GM04503 (cell line): ENCODE results near the gene ELP6.
"Not testable (repeated sequence)": the region's sequence is repeated elsewhere in the genome, so short reads cannot be mapped to it uniquely, and the experiment has no call there.

Experiments
- DNase-seq: peaks from one replicate; pipeline ENCODE4 v3.0.0-alpha.2; 2012; ENCODE audit warnings: low read depth

Gene ELP6

DNA sequence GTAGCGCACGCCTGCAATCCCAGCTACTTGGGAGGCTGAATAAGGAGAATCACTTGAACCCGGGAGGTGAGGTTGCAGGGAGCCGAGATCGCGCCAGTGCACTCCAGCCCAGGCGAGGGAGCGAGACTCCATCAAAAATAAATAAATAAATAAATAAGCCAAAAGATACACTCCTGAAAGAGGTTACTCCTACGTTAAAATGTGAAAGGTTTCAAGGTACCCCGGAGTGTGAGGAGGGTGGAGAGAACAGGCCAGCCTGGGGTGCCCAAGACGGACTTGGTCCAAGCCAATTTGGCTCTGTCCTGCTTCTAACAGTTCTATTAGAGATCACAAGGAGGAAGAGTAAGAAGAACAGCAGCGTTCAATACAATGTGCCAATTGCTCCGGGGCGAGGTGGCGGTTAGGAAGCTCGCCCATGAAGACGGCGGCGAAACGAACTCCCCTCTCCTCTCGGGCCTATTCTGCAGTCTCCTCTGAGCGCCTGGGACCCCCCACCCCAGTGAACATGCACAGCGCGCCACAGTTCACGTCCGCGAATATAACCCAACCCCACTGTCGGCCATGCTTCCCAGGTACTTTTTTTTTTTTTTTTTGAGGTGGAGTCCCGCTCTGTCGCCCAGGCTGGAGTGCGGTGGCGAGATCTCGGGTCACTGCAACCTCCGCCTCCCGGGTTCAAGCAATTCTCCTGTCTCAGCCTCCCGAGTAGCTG, 942 bp downstream of the ELP6 start:
- DNase-seq: no peak

DNA sequence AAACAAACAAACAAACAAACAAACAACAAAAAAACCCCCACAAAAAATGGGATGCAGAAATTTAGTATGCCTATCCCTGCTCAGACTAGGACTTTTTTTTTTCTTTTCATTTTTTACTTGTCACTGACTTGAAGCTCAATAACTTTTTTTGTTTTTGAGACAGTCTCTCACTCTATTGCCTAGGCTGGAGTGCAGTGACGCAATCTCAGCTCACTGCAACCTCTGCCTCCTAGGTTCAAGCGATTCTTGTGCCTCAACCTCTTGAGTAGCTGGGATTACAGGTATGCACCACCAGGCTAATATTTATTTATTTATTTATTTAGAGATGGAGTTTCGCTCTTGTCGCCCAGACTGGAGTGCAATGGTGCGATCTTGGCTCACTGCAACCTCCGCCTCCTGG, 8.2 kb downstream of the ELP6 start:
- not testable (repeated sequence) for DNase-seq

DNA sequence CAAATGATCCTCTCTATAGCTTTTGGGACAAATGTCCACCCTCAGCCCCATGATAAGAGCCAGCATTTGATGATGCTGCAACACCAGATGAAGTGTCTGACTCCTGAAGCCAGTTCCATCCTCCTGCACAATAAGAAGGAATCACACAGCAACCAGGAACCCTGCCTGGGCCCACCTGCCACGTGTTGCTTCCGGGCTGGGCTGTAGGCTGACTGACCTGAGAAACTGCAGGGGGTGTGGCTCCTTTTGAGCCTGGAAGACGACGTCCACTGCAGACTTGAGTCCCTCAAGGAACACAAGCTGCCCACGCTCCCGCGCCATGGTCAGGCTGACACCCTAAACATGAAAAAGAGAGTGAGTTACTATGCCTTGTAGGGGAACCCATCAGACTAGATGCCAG, 9.4 kb downstream of the ELP6 start:
- DNase-seq: no peak

GRCh38 chr3:47503033-47503432, 10.5 kb downstream of the ELP6 start:
- no peak for DNase-seq

DNA sequence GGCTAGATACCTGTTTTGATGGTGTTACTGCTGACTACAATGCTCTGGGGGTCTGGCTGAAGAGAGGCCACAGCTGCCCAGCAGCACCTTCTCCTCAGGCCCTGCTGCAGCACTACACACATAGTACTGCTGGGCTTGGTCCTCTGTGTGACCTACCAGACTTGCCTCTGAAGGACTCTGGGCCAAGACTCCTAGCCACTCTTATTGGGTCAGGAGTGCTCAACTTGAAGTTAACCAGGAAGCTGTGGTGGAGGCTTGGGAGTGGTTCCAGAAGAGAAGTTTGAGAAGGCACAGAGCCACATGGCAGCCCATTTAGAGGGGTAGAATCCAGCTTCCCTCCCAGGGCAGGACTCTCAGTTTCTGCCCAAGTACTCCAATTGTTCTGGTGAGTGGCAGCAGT, 16.6 kb downstream of the ELP6 start:
- DNase-seq: no peak

- DNase-seq: no peak
Observed at GRCh38 chr3:47495886-47496285, 17.6 kb downstream of the ELP6 start.

GRCh38 chr3:47495111-47495510, 18.4 kb downstream of the ELP6 start:
- no peak for DNase-seq

DNA sequence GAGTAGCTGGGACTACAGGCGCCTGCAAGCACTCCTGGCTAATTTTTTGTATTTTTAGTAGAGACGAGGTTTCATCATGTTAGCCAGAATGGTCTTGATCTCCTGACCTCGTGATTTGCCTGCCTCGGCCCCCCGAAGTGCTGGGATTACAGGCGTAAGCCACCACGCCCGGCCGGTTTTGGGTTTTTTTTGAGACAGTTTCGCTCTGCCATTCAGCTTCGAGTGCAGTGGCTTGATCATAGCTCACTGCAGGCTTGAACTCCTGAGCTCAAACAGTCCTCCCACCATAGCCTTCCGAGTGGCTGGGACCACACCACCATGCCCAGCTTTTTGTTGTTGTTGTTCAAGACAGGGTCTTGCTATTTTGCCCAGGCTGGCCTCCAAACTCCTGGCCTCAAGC, 21.7 kb downstream of the ELP6 start:
- DNase-seq: no peak

DNA sequence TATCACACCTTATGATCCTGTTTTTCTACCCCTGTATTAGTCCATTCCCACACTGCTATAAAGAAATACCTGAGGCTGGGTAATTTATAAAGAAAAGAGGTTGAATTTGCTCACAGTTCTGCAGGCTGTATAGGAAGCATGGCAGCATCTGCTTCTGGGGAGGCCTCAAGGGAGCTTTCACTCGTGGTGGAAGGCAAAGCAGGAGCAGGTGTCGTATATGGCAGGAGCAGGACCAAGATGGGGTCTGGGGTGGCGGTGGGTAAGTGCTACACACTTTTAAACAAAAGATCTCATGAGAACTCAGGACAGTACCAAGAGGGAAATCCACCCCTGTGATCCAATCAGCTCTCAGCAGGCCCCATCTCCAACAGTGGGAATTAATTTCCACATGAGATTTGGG, 22.3 kb downstream of the ELP6 start:
- DNase-seq: no peak

DNA sequence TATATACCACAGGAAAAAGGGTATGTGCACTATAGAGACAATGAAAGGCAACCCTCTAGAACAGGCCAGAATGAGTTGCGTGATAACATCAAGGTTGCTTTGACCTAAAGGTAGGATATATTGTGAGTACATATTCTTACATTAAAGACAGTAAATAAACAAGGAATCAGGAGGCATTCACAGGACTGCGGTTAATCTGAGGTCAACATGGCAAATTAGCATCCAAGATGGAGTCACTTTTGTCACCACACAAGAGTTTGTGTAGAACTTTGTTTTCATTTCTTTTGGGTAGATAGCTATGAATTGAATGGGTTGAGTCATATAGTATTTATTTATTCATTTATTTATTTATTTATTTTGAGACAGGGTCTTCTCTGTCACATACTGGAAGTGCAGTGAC, 26.2 kb downstream of the ELP6 start:
- DNase-seq: no peak

DNA sequence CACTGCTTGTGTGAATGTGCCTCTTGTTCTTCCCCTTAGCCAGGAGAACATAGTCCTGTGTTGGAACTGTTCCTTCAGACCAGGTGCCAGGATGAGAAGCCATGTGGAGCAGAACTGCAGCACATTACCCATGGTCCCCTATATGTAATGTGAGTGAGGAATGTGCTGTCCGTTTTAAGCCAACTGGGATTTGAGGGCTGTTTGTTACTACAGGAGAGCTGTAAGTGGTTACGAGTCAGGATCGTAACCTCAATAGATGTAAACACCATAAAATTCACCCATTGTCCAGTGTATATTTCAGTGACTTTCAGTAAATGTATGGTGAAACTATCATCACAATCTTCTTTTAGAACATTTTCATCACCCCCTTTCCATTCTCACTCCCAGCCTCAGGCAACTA, 27.7 kb downstream of the ELP6 start:
- DNase-seq: no peak

GRCh38 chr3:47482366-47482765, 31.1 kb downstream of the ELP6 start:
- no peak for DNase-seq

DNA sequence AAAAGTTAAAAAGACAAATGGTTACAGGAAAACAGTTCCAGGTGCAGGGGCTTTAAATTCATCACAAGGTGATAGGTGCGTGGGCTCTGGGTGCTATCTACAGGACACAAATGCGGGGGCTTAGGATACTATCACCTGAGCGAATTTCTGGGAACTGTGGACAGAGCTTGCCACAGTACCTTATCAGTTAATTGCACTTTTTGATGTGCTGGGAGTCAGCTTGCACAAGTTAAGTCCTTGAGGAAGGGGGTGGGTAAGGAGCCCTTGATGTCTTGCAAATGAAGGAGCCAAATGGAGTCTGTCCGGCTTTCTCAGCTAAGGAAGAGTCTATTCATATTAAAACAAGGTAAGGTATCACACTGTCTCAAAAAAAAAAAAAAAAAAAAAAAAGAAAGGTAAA, 31.7 kb downstream of the ELP6 start:
- DNase-seq: not testable (repeated sequence)

DNA sequence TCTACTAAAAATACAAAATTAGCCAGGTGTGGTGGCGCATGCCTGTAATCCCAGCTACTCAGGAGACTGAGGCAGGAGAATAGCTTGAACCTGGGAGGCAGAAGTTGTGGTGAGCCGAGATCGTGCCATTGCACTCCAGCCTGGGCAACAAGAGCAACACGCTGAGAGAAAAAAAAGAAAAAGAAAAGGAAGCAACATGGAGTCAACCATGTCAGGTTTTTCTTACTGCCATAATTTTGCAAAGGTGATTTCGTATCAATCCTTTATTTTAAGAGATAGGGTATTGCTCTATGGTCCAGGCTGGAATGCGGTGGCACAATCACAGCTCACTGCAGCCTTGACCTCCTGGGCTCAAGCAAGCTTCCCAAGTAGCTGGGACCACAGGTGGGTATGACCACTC, 33.2 kb downstream of the ELP6 start:
- not testable (repeated sequence) for DNase-seq

DNA sequence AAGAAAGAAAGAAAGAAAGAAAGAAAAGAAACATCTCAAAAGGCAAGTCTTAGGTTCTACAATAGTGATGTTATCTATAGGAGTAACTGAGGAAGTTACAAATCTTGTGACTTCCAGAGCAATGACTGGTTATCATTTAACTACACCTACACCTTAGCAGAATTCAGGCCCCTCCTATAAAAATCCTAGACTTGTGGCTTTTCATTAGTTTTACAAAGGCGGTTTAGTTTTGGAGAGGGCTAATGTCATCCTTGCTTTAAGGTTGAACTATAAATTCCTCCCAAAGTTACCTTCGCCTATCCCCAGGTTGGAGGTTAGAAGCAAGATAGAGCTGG, 33.7 kb downstream of the ELP6 start:
- no peak for DNase-seq

DNA sequence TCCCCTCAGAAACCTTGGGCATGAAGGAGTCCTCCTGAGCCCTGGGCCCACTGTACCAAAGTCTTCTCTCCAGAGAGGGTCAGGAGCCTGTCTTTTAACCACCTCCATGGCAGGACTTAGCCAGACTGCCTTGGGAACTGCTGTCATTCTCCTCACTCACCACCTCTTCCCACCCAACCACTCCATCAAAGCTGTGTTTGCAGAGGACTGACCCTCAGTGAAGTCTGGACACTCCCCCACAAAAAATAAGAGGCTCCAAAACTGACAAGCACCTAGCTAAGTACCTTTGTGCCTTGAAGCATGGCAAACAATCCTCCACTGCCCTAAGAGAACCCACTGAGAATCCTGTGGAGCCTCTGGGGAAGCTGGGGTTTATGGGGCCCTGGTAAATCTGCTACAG, 35.5 kb downstream of the ELP6 start:
- DNase-seq: no peak

DNA sequence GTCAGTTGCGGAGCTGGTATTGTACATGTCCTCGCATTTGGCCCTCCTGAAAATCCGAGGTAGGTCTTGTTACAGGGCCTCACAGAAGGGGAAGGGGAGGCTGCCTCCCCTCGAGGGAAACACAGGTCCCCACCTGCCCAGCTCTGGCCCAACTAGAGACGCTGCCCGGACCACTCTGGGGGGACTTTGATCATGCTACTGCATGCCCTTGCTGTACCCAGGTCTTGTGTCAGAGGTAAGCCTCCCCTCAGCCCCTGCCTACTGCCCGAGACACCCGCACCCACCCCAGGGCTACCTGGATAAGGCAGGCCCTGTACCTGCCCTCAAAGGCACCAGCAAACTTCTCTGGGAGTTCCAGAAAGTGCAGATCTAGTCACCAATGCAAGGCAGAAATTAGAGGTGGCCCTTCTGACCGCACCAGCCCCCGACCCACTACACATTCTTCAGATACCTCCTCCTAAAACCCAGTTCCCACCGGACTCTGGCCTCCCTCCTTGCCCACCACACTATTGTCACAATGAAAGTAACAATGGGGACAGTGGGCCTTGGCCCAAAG, 36.8 kb downstream of the ELP6 start:
- no peak for DNase-seq

GRCh38 chr3:47476330-47476626, 37.2 kb downstream of the ELP6 start:
- no peak for DNase-seq

- no peak for DNase-seq
Observed at GRCh38 chr3:47475570-47476329, 37.8 kb downstream of the ELP6 start, which contains the start of gene SCAP. TSS of gene SCAP (minus strand) at chr3:47475941. CDS start at chr3:47442993, 32,948 bp downstream.

DNA sequence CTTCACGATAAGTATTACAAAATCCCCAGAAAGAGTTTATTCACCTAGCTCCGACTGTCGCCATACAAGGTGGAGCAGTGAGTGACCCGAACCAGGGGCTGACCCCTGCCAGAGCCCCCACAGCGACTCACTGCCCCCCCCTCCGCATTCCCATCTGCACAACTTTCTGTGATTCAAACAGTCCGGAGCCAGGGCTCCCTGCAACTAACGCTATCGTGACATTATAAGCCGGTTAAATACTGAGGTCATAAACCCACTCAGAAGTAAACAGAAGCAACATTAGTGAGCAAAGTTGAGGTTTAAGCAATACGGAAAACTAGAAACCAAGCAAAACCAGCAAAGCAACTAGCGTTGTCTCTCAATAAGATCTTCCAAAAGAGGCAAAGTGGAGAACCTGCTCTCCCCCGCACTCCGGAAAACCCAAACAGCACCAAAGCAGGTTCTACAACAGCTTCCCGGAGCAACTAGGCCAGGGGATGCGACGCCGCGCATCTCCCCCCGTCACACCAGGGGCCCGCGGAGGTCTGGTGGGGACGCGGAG, 38.4 kb downstream of the ELP6 start:
- no peak for DNase-seq

GRCh38 chr3:47473391-47473790, 40.1 kb downstream of the ELP6 start:
- no peak for DNase-seq

DNA sequence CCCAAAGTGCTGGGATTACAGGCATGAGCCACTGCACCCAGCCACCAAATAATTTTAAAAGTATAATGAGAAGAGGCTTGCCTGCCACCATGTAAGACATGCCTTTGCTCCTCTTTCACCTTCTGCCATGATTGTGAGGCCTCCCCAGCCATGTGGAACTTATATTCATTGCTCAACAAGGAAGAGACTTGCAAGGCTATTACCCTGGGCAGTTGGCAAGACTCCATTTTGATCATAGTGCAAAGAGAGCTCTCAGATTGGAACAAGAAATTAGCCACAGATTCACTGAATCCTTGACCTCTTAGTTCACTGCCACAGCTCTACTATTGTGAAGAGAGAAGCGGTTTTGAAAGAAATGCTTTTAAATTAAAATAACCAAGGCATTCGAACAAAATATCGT, 43.9 kb downstream of the ELP6 start:
- DNase-seq: no peak

DNA sequence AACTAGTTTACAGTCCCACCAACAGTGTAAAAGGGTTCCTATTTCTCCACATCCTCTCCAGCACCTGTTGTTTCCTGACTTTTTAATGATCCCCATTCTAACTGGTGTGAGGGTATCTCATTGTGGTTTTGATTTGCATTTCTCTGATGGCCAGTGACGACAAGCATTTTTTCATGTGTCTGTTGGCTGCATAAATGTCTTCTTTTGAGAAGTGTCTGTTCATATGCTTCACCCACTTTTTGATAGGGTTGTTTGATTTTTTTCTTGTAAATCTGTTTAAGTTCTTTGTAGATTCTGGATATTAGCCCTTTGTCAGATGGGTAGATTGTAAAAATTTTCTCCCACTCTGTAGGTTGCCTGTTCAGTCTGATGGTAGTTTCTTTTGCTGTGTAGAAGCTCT, 45.2 kb downstream of the ELP6 start:
- DNase-seq: not testable (repeated sequence)
